Measurements from ENCODE around the gene ULK4. TPM values are rescaled to one million over a fixed set of nuclear protein-coding genes. Genes with fewer than 3 reads are reported as not detected.
A peak's percentile ranks its signal among the peaks of the same experiment; 100 is the strongest.
"Not testable (repeated sequence)": the region's sequence is repeated elsewhere in the genome, so short reads cannot be mapped to it uniquely, and the experiment has no call there.

ULK4 gene
- polyA plus RNA-seq (ENCODE audit: insufficient read length) = 2.4 TPM

DNA sequence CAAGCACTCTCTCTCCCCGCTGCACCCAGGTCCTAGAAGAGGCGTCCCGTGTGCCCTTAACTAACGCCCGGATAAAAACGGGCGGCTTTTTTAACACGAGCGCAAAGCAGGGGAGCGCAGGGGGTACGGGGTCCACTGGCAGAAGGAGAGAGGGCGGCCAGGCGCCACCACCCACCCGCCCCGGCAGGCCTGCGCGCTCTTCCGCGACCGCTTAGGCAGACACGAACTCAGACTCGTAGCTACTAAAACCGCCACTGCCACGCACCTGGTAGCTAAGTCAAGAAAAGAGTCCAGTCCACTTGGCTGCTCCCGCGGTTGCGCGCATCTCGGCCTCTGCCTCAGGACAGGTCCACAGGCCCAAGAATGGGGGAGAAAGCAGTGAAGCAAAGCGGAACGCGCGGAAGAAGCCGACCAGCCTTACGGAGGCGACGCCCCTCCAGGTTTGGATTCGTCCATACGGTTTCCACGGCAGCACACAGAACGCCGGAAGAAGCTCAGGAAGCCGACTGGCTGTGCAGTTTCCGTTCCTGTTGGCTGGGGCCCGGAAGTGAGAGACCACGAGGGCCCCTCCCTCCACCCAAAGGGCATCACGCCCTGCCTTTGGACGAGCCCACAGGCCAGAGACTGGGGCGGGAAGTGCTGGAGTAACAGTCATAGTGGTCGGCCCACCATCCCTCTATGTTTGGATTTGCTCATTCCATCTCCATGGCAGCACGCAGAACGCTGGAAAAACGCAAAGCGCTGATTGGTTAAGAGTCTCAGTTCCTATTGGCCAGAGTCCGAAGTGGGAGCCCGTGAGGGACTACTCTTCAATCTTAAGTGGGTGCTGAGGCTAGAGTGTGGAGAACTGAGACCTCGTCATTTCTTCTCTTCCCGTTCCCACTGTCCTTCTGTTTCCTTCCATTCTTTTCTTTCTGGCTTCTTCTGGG is at the start of gene ULK4:
ULK4 (minus strand) TSS at position 353 of the 929 bp plus-strand sequence. CDS start 7,344 bp downstream, outside the sequence.
- peak; percentile 98 for DNase-seq

DNA sequence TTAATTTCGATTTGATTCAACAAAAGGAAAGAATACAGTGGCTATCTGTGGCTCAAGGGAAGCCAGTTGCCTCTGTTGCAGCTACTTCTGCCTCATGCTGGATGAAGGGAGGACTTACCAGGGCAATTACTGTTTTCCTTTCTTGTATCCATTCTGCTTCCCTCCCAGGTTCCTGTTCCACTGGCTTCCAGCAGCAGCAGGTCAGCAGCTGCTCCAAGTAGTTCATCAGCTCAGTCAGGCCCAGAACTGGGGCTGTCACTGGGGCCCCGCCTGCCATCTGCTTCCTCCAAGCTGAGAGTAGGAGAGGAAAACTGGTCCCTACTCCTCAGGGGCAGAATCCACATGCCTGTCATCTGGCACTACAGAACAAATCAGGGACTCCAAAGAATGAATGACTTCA is 48.6 kb upstream of the ULK4 start:
- no peak for DNase-seq

DNA sequence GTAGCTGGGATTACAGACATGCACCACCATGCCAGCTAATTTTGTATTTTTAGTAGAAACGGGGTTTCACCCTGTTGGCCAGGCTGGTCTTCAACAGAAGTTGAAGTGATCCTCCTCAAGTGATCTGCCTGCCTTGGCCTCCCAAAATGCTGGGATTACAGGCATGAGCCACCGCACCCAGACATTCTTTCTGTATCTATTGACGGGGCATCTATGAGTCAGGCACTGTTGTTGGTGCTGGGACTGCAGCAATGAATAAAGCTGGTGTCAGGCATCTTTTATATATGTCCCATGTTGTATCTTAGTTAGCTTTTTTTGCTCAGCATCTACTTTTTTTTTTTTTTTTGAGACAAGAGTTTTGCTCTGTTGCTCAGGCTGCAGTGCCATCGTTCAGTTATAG is 47.6 kb upstream of the ULK4 start:
- no peak for DNase-seq

DNA sequence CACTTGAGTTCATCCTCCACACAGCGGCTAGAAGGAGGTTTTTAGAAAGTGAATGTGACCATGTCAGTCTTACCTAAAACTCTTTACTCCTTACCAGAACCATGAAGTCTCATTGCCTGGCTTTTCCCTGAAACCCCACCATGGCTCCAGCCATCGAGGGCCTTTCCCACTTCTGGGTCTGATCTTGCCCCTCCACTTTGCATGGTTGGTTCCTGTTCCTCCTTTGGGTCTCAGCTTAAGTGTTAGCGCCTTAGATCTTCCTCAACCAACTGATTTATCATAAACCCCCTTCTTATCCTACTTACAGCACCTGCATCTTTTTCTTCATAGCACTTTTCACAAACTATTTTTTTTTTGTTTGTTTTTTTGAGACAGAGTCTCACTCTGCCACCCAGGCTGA is 45.9 kb upstream of the ULK4 start:
- no peak for DNase-seq

DNA sequence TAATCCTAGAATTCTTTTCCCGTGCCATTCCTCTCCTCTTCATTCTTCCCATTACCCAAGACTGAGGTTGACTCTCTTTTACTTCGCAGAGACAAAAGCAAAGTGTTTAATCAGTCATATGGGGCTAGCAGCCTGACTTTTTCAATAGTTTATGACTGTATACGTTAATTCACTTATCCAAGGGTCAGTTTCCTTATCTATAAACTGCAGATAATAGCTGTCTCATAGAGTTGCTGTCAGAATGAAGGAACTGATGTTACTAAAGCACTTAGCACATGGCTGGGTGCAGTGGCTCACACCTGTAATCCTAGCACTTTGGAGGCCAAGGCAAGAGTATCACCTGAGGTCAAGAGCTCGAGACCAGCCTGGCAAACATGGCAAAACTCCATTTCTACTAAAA is 43.5 kb upstream of the ULK4 start:
- DNase-seq = no peak

DNA sequence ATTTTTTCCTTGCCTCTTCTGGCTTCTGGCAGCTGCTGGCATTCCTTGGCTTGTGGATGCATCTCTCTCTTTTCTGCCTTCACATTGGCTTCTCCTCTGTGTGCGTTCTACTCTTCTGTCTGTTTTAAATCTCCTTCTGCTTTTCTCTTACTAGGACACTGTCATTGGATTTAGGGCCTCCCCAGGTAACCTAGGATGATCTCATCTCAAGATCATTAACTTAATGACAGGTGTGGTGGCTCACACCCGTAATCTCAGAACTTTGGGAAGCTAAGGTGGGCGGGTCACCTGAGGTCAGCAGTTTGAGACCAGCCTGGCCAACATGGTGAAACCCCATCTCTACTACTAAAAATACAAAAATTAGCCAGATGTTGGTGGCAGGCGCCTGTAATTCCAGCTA is 40.9 kb upstream of the ULK4 start:
- DNase-seq = no peak

DNA sequence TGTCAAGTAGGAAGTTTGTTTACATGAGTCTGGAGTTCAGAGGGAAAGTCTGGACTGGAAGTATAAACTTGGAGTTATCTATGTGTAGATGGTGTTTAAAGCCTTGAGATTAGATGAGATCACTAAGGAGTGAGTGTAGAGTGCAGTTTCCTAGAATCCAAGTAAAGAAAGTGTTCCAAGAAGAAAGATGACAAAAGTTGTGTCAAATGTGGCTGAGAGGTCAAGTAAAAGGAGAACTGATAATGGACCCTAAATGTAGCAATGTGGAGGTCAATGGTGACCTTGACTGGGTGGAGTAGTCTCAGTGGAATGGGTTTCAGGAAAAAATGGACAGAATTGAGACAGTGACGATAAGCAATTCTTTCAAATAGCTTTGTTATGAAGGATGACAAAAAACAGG is 39.9 kb upstream of the ULK4 start:
- no peak for DNase-seq

DNA sequence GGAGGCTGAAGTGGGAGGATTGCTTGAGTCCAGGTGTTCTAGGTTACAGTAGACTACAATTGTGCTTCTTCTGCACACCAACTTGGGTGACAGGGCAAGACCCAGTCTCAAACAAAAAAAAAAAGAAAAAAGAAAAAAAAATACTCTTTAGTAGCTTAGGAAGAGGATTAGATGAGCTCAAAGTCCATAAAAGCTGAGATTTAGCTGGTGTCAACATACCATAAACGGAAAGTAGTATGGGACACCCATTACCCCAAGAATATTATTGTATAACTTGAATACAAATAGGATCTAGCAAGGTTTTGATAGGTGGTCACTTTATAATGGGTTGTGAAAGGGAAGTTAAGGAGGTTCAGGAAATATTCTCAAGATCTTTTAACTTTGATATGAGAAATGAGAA is 38.0 kb upstream of the ULK4 start:
- no peak for DNase-seq

DNA sequence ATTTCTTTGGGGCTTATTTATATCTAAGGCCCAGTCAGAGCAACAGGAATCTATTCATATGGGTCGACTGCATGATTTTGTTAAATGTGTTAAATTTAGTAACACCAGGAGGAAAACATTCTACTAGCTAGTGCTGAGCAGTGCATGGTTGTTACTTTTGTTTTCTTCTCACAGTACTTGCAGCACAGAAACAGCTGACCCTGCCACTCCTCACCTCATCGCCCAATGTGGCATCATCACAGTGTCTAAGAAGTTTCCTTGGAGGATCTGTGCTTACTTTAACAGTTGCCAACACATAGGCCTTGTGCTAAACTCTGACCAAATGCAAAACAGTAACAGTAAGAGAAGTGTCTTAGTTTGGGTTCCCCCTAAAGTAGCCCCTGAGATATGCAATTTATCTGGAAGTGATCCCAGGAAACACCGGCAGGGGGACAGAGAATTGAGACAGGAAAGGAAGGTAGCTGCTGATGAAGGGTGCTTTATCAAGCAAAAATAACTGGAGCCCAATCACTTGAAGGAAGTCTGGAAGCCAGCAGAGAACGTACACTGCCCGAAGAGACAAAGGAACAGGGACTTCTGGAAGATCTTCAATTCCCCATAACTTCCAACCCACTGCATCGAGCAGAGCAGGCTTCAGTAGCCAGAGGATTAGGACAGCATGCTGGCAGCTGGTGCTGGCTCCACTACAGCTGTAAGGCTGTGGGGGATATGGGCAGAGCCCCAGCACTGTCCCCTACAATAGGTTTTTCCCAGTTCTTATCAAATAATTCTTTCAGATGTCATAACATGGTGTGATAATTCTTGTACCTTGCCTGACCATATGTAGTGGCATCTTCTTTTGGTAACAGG is 36.0 kb upstream of the ULK4 start:
- DNase-seq = no peak

DNA sequence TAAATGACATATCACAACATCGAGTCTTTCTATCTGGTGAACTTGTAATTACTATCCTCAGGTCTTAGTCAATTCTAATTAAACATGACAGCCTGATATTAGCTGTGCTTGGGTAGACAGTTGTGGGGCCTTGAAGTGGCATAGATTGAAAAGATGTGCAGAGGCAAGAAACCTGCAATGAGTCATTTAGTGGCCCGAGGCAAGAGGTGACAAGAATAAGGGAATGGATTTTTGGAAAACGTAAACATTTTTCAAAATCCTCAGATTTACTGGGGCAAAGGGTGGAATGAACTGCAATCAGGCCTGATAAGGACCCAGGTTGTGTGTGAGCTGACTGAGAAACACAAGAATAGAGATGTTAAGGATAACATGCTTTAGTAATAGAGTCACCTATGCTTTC is 29.5 kb upstream of the ULK4 start:
- DNase-seq = no peak

DNA sequence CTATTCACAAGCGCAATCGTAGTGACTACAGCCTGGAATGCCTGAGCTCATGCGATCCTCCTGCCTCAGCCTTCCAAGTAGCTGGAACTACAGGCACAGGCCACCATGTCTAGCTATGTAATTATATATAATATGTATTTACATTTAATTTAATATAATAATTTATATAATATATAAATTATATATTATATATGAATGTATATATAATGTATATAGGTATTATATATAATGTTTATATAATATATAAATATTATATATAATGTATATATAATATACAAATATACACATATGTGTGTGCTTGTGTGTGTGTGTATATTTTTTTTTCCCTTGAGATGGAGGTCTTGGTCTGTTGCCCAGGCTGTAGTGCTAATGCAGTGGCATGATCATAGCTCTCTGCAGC is 27.6 kb upstream of the ULK4 start:
- DNase-seq = no peak

DNA sequence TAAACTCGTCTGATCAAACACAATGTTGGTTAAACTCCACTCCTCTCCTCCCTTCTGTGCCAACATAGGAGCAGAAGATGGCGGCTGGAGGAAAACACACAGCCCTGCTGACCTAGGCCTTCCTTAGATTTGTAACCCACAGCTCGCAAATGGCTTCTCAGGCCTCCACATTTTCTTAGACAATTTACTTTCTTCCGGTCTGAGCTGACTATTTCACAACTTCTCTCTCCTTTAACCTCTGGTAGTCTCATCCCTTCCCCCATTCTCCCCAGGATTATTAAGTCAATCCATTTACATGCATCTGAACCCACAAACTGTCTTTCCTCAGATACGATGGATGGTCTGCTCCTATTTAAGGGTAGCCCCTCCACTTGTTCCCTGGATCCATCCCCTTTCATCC is 25.7 kb upstream of the ULK4 start:
- no peak for DNase-seq

DNA sequence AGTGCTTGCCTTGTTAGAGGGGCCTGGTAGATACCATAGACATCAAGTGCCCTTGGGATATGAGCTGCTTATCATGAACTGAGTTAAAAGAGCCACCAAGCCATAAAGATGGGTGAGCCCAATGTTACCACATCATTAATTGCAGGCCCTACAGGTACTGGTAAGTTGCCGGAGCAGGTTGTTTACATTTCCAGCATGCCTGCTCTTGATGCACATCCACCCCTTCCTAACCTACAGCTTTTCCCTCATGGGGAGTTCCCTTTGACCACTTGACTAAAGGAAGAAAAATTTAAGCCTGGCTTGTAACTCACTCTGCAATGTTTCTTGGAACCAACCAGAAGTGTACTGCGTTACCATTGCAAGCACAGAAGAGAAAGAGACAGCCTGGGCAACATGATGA is 24.7 kb upstream of the ULK4 start:
- no peak for DNase-seq

DNA sequence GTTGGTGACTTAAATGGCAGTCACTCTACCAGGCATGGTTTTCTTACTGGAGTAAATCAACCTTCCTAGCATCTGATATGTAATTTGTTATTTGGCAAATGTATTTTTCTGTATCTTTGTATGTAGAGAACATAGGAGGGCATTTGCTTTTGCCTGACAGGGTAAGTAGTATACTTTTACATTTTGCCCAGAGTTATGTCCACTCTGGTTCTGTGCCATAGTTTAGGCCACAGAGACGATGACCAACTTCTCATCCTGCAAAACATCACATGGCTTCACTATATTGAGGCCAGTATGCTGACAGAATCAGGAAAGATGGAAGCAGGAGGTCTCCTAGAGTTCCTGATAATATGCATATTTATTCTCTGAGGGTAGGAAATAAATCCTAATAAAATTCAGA is 23.1 kb upstream of the ULK4 start:
- DNase-seq = no peak

DNA sequence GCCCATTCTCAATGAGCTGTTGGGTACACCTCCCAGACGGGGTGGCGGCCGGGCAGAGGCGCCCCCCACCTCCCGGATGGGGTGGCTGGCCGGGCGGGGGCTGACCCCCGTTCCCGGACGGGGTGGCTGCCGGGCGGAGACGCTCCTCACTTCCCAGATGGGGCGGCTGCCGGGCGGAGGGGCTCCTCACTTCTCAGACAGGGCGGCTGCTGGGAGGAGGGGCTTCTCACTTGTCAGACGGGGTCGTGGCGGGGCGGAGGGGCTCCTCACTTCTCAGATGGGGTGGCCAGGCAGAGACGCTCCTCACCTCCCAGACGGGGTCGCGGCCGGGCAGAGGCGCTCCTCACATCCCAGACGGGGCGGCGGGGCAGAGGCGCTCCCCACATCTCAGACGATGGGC is 21.2 kb upstream of the ULK4 start:
- DNase-seq = not testable (repeated sequence)

DNA sequence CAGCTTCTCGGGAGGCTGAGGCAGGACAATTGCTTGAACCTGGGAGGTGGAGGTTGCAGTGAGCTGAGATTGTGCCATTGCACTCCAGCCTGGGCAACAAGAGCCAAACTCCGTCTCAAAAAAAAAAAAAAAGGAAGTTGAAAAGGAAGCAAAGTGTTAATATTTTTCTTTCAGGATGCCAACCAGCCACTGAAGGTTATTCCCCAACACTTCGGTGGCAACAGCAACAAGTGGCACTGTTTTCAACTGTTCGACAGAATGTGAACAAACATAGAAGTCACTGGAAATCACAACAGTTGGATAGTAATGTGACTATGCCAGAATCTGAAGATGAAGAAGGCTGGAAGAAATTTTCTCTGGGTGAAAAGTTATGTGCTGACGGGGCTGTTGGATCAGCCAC is 15.5 kb upstream of the ULK4 start:
- not testable (repeated sequence) for DNase-seq

DNA sequence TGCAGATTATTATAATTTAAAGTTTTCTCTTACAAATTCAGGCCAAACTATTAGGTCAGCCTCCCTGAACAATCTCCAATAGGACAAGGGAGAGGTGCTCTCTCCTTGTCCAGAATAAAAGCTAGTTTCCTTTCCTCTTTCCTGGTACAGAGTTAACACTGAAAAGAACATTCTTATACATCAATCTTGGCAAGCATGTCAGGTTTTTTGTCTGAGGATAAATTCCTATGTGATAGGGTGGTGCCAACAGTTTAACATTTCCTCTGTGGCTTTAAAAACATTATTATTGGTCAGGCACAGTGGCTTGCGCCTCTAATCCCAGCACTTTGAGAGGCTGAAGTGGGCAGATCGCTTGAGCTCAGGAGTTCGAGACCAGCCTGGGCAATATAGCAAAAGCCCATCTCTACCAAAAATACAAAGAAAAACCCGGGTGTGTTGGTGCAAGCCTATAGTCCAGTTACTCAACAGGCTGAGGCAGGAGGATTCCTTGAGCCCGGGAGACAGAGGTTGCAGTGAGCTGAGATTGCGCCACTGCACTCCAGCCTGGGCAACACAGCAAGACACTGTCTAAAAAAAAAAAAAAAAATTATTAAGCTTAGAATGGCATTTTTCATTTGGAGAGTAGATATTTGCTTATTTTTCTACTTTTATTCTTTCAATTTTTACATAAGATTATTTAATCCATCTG is 13.7 kb upstream of the ULK4 start:
- DNase-seq = no peak

DNA sequence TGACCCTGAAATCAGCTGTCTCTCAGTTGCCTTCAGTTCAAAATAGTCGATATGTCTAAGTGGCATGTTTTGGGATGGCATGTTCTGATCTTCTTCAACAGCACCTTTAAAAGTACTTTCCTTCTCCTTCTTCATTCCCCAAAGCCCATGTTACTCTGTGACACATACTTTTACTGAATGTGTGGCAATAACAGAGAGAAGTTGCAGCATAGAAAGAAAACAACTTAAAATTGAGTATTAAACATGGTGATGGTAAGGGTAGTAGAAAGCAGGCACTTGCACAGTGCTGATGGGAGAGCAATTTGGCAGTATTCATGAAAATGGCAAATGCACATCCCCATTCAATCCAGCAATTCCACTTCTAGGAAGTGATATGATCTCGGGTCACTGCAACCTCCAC is 12.3 kb upstream of the ULK4 start:
- no peak for DNase-seq

DNA sequence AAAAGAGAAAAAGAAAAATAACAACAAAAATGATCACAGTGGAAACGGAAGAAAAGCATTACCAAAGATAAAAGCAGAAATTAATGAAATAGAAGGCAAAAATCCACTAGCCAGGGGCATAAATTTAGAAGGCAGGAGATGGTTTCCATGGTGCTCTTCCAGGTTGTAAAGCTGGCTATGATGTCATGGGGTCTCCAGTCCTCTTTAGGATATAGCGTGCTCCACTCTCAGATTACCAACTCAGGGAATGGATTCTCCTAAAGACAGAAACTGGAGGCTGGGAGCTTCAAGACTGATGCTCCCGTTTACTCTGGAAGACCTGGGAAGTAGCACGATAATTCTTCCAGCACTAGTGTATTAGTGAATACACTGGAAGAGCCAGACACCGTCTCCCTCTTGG is 10.9 kb upstream of the ULK4 start:
- DNase-seq = no peak

DNA sequence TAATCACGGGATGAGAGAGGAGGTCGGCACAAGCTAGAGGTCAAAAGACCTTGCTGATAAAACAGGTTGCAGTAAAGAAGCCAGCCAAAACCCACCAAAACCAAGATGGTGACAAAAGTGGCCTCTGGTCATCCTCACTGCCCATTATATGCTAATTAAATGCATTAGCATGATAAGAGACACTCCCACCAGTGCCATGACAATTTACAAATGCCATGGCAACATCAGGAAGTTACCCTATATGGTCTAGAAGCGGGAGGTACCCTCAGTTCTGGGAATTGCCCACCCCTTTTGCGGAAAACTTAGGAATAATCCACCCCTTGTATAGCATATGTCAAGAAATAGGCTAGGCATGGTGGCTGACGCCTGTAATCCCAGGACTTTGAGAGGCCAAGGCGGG is 4.3 kb upstream of the ULK4 start:
- DNase-seq = no peak

DNA sequence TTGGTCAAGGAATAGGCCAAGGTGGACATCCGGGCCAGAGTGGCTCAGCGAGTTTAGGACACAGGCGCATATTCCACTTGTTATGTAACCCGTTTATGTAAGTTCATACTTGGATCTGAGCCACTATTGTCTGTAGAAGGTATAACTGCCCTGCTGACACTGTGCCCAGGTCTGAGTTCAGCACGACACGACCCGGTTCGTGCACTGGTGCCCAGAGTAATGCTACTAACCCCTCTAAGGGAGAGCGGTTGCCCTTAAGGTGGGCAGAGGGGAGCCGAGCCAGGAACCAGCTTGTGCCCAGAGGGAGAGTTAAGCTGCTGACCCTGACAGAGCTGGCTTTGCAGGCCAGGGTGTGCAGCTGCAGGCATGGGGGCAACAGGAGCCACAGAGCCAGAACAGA is 1.9 kb upstream of the ULK4 start:
- no peak for DNase-seq

DNA sequence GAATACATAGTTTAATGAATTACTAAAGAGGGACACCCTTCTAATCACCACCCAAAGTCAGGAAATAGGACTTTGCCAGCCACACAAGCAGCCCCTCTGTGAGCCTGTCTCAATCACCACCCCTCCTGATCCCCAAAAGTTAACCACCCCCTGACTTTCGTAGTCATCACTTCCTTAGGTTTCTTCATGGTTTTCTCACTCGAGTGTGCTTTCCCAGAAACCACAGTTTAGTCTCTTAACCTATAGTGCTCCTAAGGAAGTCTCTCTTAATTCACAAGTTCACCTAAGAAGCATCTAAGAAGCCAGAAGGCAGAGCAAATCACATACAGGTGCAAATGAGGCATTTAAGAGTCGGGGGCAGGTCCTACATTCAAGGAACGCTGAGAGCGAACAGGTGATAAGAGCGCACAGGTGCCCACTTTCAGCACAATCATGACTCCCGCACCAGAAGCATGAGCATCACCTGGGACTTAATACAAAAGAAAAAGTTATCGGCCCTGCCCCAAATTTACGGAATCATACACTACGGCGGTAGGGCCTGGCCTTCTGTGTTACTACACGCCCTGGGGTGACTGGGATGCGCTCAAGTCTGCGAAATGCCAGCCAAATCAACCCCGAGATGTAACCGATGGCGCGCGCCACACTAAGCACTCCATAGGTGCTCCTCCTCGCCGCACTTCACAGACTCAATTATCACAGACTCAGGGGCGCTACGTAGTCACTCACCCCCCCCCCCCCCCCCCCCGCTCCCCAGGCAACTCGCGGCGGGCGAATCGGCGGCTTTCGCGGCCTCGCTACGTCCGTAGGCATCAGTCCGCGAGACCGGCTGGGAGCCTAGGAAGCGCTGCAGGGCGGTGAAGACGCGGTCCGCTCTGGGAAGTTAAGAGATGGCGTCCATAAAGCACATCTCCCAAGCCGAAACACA is 815 bp downstream of the ULK4 start:
- DNase-seq = peak; percentile 22

All from hindlimb muscle (tissue), 1 donor.